Measurements from ENCODE around the gene TYROBP. TPM values are rescaled to one million over a fixed set of nuclear protein-coding genes. Genes with fewer than 3 reads are reported as not detected.
A peak's percentile ranks its signal among the peaks of the same experiment; 100 is the strongest.
"Not testable (repeated sequence)": the region's sequence is repeated elsewhere in the genome, so short reads cannot be mapped to it uniquely, and the experiment has no call there.

The TYROBP gene
- polyA plus RNA-seq, 1 experiment = not detected

GRCh38 chr19:35871611-35872010 lies 36.5 kb downstream of the TYROBP start:
- Histone ChIP-seq H3K27me3 (ENCODE audit: control insufficient read depth, insufficient read depth, low read length) (peaks cover 17% of the 10 kb centered on the region), H3K4me3 (ENCODE audit: low read depth, low read length) (no peak overlapping the region), H3K27ac (ENCODE audit: low read depth, low read length) (no peak overlapping the region), H3K9me3 (ENCODE audit: control insufficient read depth, insufficient read depth, low read length) (no peaks in the 10 kb centered on the region; the same call in 1 of the 2 replicates)
- CTCF ChIA-PET = no interaction called here
- no peak for TF ChIP-seq CTCF (IDR thresholded peaks at IDR 0.05; ENCODE audit: low read depth, low read length)
- POLR2A ChIA-PET = no interaction called here
- DNase-seq (ENCODE audit: low read depth, low spot score) = no peak

- no peak overlapping the region for H3K4me3 ChIP-seq (ENCODE audit: low read depth, low read length)
- ChIA-PET POLR2A (interaction anchor here (1.5 kb wide), 1 partner anchor 9 kb away, joined by 4 read pairs; no protein-coding TSS in a partner anchor), CTCF (no interaction called here)
- no peak for DNase-seq (ENCODE audit: low read depth, low spot score)
- H3K27ac ChIP-seq (ENCODE audit: low read depth, low read length) = no peak overlapping the region
- H3K27me3 ChIP-seq (ENCODE audit: control insufficient read depth, insufficient read depth, low read length) = peaks cover 24% of the 10 kb centered on the region
- H3K9me3 ChIP-seq (ENCODE audit: control insufficient read depth, insufficient read depth, low read length) = no peaks in the 10 kb centered on the region; the same call in 1 of the 2 replicates
- TF ChIP-seq CTCF (IDR thresholded peaks at IDR 0.05; ENCODE audit: low read depth, low read length) = no peak
Measured at GRCh38 chr19:35870798-35871197, 37.3 kb downstream of the TYROBP start.

GRCh38 chr19:35870124-35870736 lies 37.9 kb downstream of the TYROBP start:
- not testable (repeated sequence) for DNase-seq (ENCODE audit: low read depth, low spot score); H3K27ac ChIP-seq (ENCODE audit: low read depth, low read length); H3K9me3 ChIP-seq (ENCODE audit: control insufficient read depth, insufficient read depth, low read length); H3K4me3 ChIP-seq (ENCODE audit: low read depth, low read length)
- H3K27me3 ChIP-seq (ENCODE audit: control insufficient read depth, insufficient read depth, low read length) = peaks cover 24% of the 10 kb centered on the region
- POLR2A ChIA-PET = interaction anchor here (0.5 to 1.5 kb wide), 2 partner anchors 9 to 185 kb away, joined by 3 to 4 read pairs; no protein-coding TSS in a partner anchor
- CTCF ChIA-PET = interaction anchor here (0.6 kb wide), 1 partner anchor 618 kb away, joined by 9 read pairs; no protein-coding TSS in a partner anchor

GRCh38 chr19:35869327-35870123 lies 38.6 kb downstream of the TYROBP start:
- TF ChIP-seq CTCF (IDR thresholded peaks at IDR 0.05; ENCODE audit: low read depth, low read length) = no peak
- Histone ChIP-seq H3K27ac (ENCODE audit: low read depth, low read length) (no peak overlapping the region), H3K9me3 (ENCODE audit: control insufficient read depth, insufficient read depth, low read length) (no peaks in the 10 kb centered on the region; the same call in 1 of the 2 replicates)

GRCh38 chr19:35868823-35869326 lies 39.2 kb downstream of the TYROBP start:
- no peaks in the 10 kb centered on the region; the same call in 1 of the 2 replicates for H3K9me3 ChIP-seq (ENCODE audit: control insufficient read depth, insufficient read depth, low read length)
- POLR2A ChIA-PET = no interaction called here
- CTCF ChIA-PET = no interaction called here

More at GRCh38 chr19:35869327-35870123, 38.6 kb downstream of the TYROBP start:
- CTCF ChIA-PET = interaction anchor here (0.6 kb wide), 1 partner anchor 617 kb away, joined by 9 read pairs; no protein-coding TSS in a partner anchor
- POLR2A ChIA-PET = interaction anchor here (0.5 to 1.5 kb wide), 2 partner anchors 10 to 185 kb away, joined by 3 to 4 read pairs; no protein-coding TSS in a partner anchor
- Histone ChIP-seq H3K27me3 (ENCODE audit: control insufficient read depth, insufficient read depth, low read length) (peaks cover 24% of the 10 kb centered on the region), H3K4me3 (ENCODE audit: low read depth, low read length) (peak overlapping the region; percentile 45; the same call in 1 of the 2 replicates)
- no peak for DNase-seq (ENCODE audit: low read depth, low spot score)

More at GRCh38 chr19:35868823-35869326, 39.2 kb downstream of the TYROBP start:
- DNase-seq (ENCODE audit: low read depth, low spot score) = no peak
- TF ChIP-seq CTCF (IDR thresholded peaks at IDR 0.05; ENCODE audit: low read depth, low read length) = no peak
- Histone ChIP-seq H3K27ac (ENCODE audit: low read depth, low read length) (no peak overlapping the region), H3K27me3 (ENCODE audit: control insufficient read depth, insufficient read depth, low read length) (peaks cover 24% of the 10 kb centered on the region), H3K4me3 (ENCODE audit: low read depth, low read length) (peak overlapping the region; percentile 45)

Data from AG04450 (cell line).